ENCODE results near the gene SHISA5. TPM values are rescaled to one million over a fixed set of nuclear protein-coding genes. Genes with fewer than 3 reads are reported as not detected.

The SHISA5 gene
- total and polyA plus RNA-seq, 2 donors (not counting 1 experiment from before 2014, with no cell fraction given) = 147 to 183 TPM

DNA sequence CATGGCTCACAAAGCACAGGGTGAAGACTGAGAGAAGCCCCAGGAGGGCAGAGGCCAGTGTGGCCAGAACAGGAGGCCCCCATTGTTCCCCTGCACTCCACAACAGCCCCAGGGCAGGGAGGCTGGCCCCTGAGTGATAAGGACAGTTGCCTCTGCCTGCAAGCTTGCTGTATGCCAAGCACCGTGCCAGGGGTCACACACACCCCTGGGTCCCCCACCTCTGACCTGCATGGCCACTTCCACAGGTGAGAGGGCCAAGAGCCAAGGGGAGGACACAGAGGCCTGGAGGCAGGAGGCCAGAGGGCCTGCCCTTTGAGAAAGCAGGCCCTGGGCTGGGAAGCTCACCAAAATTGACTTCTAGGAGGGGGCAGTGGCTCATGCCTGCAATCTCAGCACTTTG, 33.7 kb downstream of the SHISA5 start:
- Mint-ChIP-seq H3K27ac (peak overlapping the region; percentile 88), H3K4me3 (peak overlapping the region; percentile 94), H3K27me3 (no peaks in the 10 kb centered on the region), H3K4me1 (peaks cover 70% of the 10 kb centered on the region), H3K9me3 (ENCODE audit: insufficient read depth) (no peaks in the 10 kb centered on the region)
- no peak for DNase-seq
- ChIA-PET CTCF (interaction anchor here (1.8 to 17.7 kb wide), 2 partner anchors 34 to 37 kb away, joined by 5 to 240 read pairs; partner anchors contain the start of gene SHISA5), POLR2A (interaction anchor here (0.5 kb wide), 1 partner anchor 56 kb away, joined by 5 read pairs; no protein-coding TSS in a partner anchor)
- Histone ChIP-seq H3K4me2 (replicated peaks; ENCODE audit: low read depth, low read length, poor library complexity, severe bottlenecking) (peak overlapping the region; percentile 95), H4K20me1 (ENCODE audit: control insufficient read depth, insufficient read depth, low read length, poor library complexity, severe bottlenecking) (peaks cover 35% of the 10 kb centered on the region), H3K9ac (ENCODE audit: low read length) (no peak overlapping the region), H3K4me3 (ENCODE audit: control extremely low read depth in 1 of 5, extremely low read depth in 1 of 5, insufficient read depth in 1 of 5, low read depth in 2 of 5, low read length in 4 of 5) (no peak overlapping the region), H3K27ac (ENCODE audit: low read length in 2 of 2) (peak overlapping the region; percentile 57 to 99), H3K4me1 (ENCODE audit: control insufficient read depth in 2 of 2, insufficient read depth in 2 of 2, low read length in 2 of 2) (peaks cover 65 to 75% of the 10 kb centered on the region in 2 donors), H3K27me3 (replicated peaks in 1 of 4; ENCODE audit: control extremely low read depth in 1 of 4, control insufficient read depth in 3 of 4, insufficient read depth in 4 of 4, low read length in 3 of 4) (no peaks in the 10 kb centered on the region), H2AFZ (ENCODE audit: insufficient read depth, low read depth, low read length, poor library complexity, severe bottlenecking) (no peak overlapping the region), H3K79me2 (ENCODE audit: control insufficient read depth, insufficient read depth, low read length) (peaks cover 89% of the 10 kb centered on the region), H3K9me3 (ENCODE audit: control extremely low read depth in 1 of 3, control insufficient read depth in 2 of 3, insufficient read depth in 1 of 3, low read length in 2 of 3) (no peaks in the 10 kb centered on the region), H3K36me3 (replicated peaks in 1 of 2; ENCODE audit: control extremely low read depth in 1 of 2, control insufficient read depth in 1 of 2, extremely low read depth in 1 of 2, insufficient read depth in 2 of 2, low read length in 1 of 2) (peaks cover 0 to 38% of the 10 kb centered on the region in 2 experiments)
- TF ChIP-seq EZH2 (IDR thresholded peaks at IDR 0.05; ENCODE audit: borderline replicate concordance, insufficient read depth, low read depth, low read length, poor library complexity, severe bottlenecking) (no peak), CTCF (IDR thresholded peaks at IDR 0.05) (no peak)
- no peak for ATAC-seq (ENCODE audit: low read depth)
- intact Hi-C loops (cut with micrococcal nuclease) = no loop called here
- 83% methylated on average over 1 of the region's 1 CpG for WGBS (ENCODE audit: insufficient coverage)

DNA sequence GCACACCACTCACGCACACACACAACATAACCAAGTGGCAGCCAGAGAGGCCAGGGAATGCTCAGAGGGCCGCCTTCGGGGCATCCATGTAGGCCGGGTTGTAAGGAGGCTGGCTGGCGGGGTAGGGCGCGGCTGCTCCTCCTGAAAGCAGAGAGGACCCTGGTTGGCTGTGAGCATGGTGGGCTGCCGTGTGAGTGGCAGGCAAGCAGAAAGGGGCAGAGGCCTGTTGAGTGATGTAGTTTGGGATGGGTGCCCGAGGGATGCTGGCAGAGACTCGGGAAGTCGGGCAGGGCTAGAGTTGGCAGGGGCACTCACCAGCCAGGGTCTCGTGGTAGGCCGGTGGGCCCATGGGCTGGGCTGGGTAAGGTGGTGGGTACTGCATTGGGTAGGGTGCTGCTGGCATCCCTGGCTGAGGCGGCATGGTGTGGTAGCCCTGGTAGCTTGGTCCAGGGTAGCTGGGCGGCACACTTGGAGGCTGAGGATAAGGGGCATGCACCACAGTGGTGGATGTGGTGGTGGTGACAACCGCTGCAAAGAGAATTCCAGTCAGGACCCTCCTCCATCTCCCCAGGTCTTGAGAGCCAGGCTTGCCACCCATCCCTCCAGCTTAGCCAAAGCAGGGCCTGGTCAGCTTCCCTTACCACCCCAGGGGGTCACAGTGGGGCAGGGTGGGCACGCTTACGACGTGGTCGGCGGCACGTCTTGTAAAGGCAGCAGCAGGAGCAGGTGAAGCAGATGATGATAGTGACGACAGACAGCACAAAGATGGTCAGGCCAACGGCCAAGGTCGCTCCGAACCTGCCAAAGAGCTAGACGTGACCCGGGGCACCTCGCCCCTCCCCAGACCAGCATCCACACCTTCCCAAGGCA, 34.7 kb downstream of the SHISA5 start:
- no peaks in the 10 kb centered on the region for H3K27me3 Mint-ChIP-seq
- no peak for ATAC-seq (ENCODE audit: low read depth)
- no peak overlapping the region for H2AFZ ChIP-seq (ENCODE audit: insufficient read depth, low read depth, low read length, poor library complexity, severe bottlenecking)
- no peak overlapping the region for H3K9ac ChIP-seq (ENCODE audit: low read length)
- H3K27ac Mint-ChIP-seq = peak overlapping the region; percentile 88
- TF ChIP-seq EZH2 (IDR thresholded peaks at IDR 0.05; ENCODE audit: borderline replicate concordance, insufficient read depth, low read depth, low read length, poor library complexity, severe bottlenecking) (no peak), CTCF (IDR thresholded peaks at IDR 0.05) (no peak)
- intact Hi-C loops (cut with micrococcal nuclease) = loop anchor here (10.0 kb wide), 1 partner anchor 216 kb away; the partner anchor contains the start of gene NCKIPSD
- 94% methylated on average over 25 of the region's 29 CpGs for WGBS (ENCODE audit: insufficient coverage)
- H3K9me3 Mint-ChIP-seq (ENCODE audit: insufficient read depth) = no peaks in the 10 kb centered on the region
- POLR2A ChIA-PET = no interaction called here
- H3K4me2 ChIP-seq (replicated peaks; ENCODE audit: low read depth, low read length, poor library complexity, severe bottlenecking) = peak overlapping the region; percentile 95
- H4K20me1 ChIP-seq (ENCODE audit: control insufficient read depth, insufficient read depth, low read length, poor library complexity, severe bottlenecking) = peaks cover 35% of the 10 kb centered on the region
- H3K4me3 Mint-ChIP-seq = peak overlapping the region; percentile 94
- H3K4me1 Mint-ChIP-seq = peaks cover 66% of the 10 kb centered on the region
- no peaks in the 10 kb centered on the region for H3K27me3 ChIP-seq (replicated peaks in 1 of 4; ENCODE audit: control extremely low read depth in 1 of 4, control insufficient read depth in 3 of 4, insufficient read depth in 4 of 4, low read length in 3 of 4)
- CTCF ChIA-PET = interaction anchor here (0.5 to 17.7 kb wide), 5 partner anchors 8 to 305 kb away, joined by 3 to 240 read pairs (median 4); partner anchors contain the start of gene SHISA5
- H3K36me3 ChIP-seq (replicated peaks in 1 of 2; ENCODE audit: control extremely low read depth in 1 of 2, control insufficient read depth in 1 of 2, extremely low read depth in 1 of 2, insufficient read depth in 2 of 2, low read length in 1 of 2) = peaks cover 0 to 37% of the 10 kb centered on the region in 2 experiments
- H3K9me3 ChIP-seq (ENCODE audit: control extremely low read depth in 1 of 3, control insufficient read depth in 2 of 3, insufficient read depth in 1 of 3, low read length in 2 of 3) = no peaks in the 10 kb centered on the region
- peaks cover 86% of the 10 kb centered on the region for H3K79me2 ChIP-seq (ENCODE audit: control insufficient read depth, insufficient read depth, low read length)
- peak overlapping the region; percentile 57 to 99 for H3K27ac ChIP-seq (ENCODE audit: low read length in 2 of 2)
- H3K4me3 ChIP-seq (ENCODE audit: control extremely low read depth in 1 of 5, extremely low read depth in 1 of 5, insufficient read depth in 1 of 5, low read depth in 2 of 5, low read length in 4 of 5) = no peak overlapping the region
- peaks cover 67 to 78% of the 10 kb centered on the region in 2 donors for H3K4me1 ChIP-seq (ENCODE audit: control insufficient read depth in 2 of 2, insufficient read depth in 2 of 2, low read length in 2 of 2)
- DNase-seq = no peak

Data from B cell (primary cell).